Uterus (tissue), 4 donors: ENCODE data around the gene PSMA7. TPM values are rescaled to one million over a fixed set of nuclear protein-coding genes. Genes with fewer than 3 reads are reported as not detected.

Source experiments
- DNase-seq, 2 donors: peaks; one replicate each; pipeline ENCODE4 v3.0.0-alpha.2; 2019 to 2020
- H3K27ac ChIP-seq, 2 donors: fragments of 200-600 bp; sonication (generic); 1 replicate in 1 of 2; 2 replicates in 1 of 2; pipeline ENCODE4 v1.5.1; 2016 to 2018
- H3K27me3 ChIP-seq, 2 donors: fragments of 200-600 bp; sonication (generic); one replicate each; pipeline ENCODE4 v1.5.1; 2018 to 2019; ENCODE audit warnings: control low read depth in 1 of 2
- H3K36me3 ChIP-seq, 2 donors: fragments of 200-600 bp; sonication (generic); one replicate each; pipeline ENCODE4 v1.5.1; 2019; ENCODE audit warnings: control low read depth in 1 of 2
- H3K4me1 ChIP-seq, 2 donors: fragments of 200-600 bp; sonication (generic); one replicate each; pipeline ENCODE4 v1.5.1; 2018 to 2019; ENCODE audit warnings: control low read depth in 1 of 2
- H3K4me3 ChIP-seq, 2 donors: fragments of 200-600 bp; sonication (generic); 1 replicate in 1 of 2; 2 replicates in 1 of 2; pipeline ENCODE4 v1.5.1; 2018 to 2019; ENCODE audit warnings: mild to moderate bottlenecking in 1 of 2
- H3K9me3 ChIP-seq, 2 donors: fragments of 200-600 bp; sonication (generic); one replicate each; pipeline ENCODE4 v1.5.1; 2019; ENCODE audit warnings: control low read depth in 1 of 2
- CTCF ChIP-seq, 4 experiments: fragments of 200-600 bp in 2 of 4; fragments of 450-650 bp in 2 of 4; sonication (generic) in 2 of 4; IDR thresholded peaks; one replicate each; pipeline ENCODE4 v1.5.1; 2016 to 2019; ENCODE audit warnings: antibody characterized with exemption in 4 of 4, mild to moderate bottlenecking in 2 of 4, moderate library complexity in 1 of 4
- POLR2A ChIP-seq, 2 donors: fragments of 450-650 bp; IDR thresholded peaks; one replicate each; pipeline ENCODE4 v1.6.1; 2016; ENCODE audit warnings: antibody characterized with exemption in 2 of 2, mild to moderate bottlenecking in 1 of 2, moderate library complexity in 1 of 2
- intact Hi-C: fragments of 100-400 bp; cut with DNase I; formaldehyde crosslinking; loops from one replicate; pipeline ENCODE4 v1.15.1; 2023; ENCODE audit warnings: low total_unique reads
- total RNA-seq, 4 donors: library from RNA; depleted of rRNA in 3 of 4; stranded (reverse); fragments of >200 nt in 3 of 4; gene quantifications; one replicate each; pipeline versions ENCODE4 v1.1.0 to v1.2.4, GENCODE V29; 2014 to 2023
- donor health status: DM: yes; HTN: yes; CAD: no.

Gene PSMA7
- total RNA-seq, 4 donors from 2014 or later, result 145 to 214 (median 162) TPM

- intact Hi-C loops, result no loop called here
- Histone ChIP-seq H3K36me3 (no peaks in the 10 kb centered on the region), H3K27ac (no peak overlapping the region), H3K4me1 (peaks cover 0 to 10% of the 10 kb centered on the region in 2 donors), H3K27me3 (no peaks in the 10 kb centered on the region), H3K4me3 (no peak overlapping the region), H3K9me3 (no peaks in the 10 kb centered on the region)
- no peak for DNase-seq
- TF ChIP-seq CTCF (IDR thresholded peaks at IDR 0.05), result no peak
Measured at GRCh38 chr20:62137478-62138203, 5.6 kb downstream of the PSMA7 start.

GRCh38 chr20:62137092-62137384 is 6.2 kb downstream of the PSMA7 start:
- Histone ChIP-seq H3K4me1 (peaks cover 0 to 9% of the 10 kb centered on the region in 2 donors), H3K36me3 (no peaks in the 10 kb centered on the region), H3K4me3 (no peak overlapping the region), H3K27me3 (no peaks in the 10 kb centered on the region), H3K9me3 (no peaks in the 10 kb centered on the region), H3K27ac (no peak overlapping the region)
- intact Hi-C loops, result no loop called here
- no peak for TF ChIP-seq POLR2A (IDR thresholded peaks at IDR 0.05)
- no peak for TF ChIP-seq CTCF (IDR thresholded peaks at IDR 0.05)
- no peak for DNase-seq

GRCh38 chr20:62136283-62137091 is 6.7 kb downstream of the PSMA7 start:
- Histone ChIP-seq H3K27me3 (no peaks in the 10 kb centered on the region), H3K4me1 (peaks cover 0 to 3% of the 10 kb centered on the region in 2 donors), H3K36me3 (no peaks in the 10 kb centered on the region), H3K27ac (no peak overlapping the region), H3K9me3 (no peaks in the 10 kb centered on the region), H3K4me3 (no peak overlapping the region)
- DNase-seq, result peak; percentile 61 to 65
- intact Hi-C loops, result no loop called here
- peak; percentile 67 to 78 (median 72) for TF ChIP-seq CTCF (IDR thresholded peaks at IDR 0.05)
- TF ChIP-seq POLR2A (IDR thresholded peaks at IDR 0.05), result no peak

- no peak for TF ChIP-seq POLR2A (IDR thresholded peaks at IDR 0.05)
- no peak for TF ChIP-seq CTCF (IDR thresholded peaks at IDR 0.05)
- intact Hi-C loops, result no loop called here
- Histone ChIP-seq H3K4me1 (no peaks in the 10 kb centered on the region), H3K4me3 (no peak overlapping the region), H3K36me3 (no peaks in the 10 kb centered on the region), H3K27ac (no peak overlapping the region), H3K27me3 (no peaks in the 10 kb centered on the region), H3K9me3 (no peaks in the 10 kb centered on the region)
- no peak for DNase-seq
Measured at GRCh38 chr20:62135573-62136266, 7.5 kb downstream of the PSMA7 start.
